ENCODE measurements around the gene VAV2.
"Not testable (repeated sequence)": the region's sequence is repeated elsewhere in the genome, so short reads cannot be mapped to it uniquely, and the experiment has no call there.

Gene VAV2

GRCh38 chr9:133778336-133779013 lies 213.6 kb downstream of the VAV2 start:
- no peak for DNase-seq

GRCh38 chr9:133777871-133778270 lies 214.3 kb downstream of the VAV2 start:
- no peak for DNase-seq

GRCh38 chr9:133777068-133777791 lies 214.9 kb downstream of the VAV2 start:
- DNase-seq = no peak

DNA sequence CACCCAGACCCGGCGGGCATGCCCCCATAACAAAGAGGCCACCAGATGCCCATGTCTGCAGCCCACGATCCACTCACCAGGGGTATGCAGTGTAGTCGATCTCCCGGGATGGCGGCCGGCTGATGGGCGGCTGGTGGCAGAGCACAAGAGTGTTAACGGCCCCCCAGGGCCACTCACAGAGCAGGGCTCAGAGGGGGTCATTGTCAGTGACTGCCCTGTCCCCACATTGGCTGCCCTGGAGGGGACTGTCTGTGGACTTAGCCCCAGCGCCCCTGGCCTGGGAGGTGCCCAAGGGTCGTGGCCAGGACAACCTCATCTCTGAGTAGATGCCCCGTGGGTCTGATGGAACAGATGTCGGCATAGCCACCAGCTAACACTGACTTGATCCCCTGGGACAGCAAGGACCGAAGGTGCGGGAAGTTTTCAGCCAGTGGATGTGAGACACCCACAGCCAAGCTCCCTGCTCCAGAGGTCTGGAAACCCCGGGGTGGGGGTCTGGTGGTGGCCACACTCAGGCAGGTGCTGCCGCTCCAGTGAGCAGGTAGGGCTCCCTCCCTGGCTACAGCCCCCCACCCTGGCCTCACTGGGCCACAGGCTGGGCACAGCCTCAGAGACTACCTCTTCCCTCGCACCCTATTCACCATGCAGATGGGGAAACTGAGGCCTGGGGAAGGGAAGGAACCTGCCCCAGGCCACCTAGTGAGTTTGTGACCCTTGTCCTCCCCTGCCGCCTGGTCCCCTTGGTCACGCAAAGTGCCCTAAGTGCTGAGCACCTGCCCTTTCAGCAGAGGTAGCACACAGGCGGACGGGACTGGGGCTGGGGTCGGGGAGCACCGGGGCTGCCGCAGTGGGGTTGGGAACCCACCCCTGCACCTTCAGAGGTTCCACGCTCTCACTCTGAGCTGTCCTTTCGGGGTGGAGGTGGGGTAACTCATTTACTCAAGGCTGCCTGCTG lies 215.9 kb downstream of the VAV2 start:
- DNase-seq = no peak

DNA sequence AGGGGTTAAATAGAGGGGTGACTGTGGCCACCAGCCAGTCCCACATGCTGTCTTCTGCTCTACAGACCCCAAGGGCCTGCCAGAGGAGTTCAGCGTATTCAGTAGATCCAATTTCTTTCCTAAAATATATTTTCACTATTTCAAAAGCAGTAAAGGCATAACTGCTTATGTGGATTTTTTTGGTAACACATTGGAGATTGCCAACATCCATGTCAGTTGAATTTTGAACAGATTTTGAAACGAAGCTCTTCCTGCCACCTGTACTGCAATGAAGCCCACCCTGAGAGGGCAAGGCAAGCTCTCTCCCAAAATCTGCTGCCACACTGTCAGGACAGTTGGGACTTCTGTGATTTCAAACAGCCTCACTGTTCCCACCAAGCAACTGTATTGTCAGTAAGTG lies 216.8 kb downstream of the VAV2 start:
- DNase-seq = no peak

DNA sequence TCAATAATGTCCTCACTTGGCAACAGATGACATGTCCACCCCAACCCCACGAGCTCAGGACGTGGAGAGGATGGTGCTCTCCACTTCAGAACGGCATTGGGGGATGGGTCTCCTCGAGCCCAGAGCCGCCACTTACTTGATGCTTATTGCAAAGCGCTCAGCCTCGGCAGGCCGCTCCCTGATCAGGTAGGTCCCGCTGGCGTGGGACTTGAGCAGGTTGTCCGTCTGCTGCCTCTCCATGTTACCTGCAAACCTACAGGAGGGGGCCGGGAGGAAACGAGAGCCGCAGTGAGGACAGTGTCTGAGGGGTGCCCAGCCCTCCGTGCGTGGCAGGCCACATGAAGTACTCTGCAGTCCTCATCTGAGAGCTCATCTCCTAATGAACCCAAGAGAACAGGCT lies 217.3 kb downstream of the VAV2 start:
- DNase-seq = no peak

- no peak for DNase-seq
These were observed 218.1 kb downstream of the VAV2 start for GRCh38 chr9:133773889-133774655.

DNA sequence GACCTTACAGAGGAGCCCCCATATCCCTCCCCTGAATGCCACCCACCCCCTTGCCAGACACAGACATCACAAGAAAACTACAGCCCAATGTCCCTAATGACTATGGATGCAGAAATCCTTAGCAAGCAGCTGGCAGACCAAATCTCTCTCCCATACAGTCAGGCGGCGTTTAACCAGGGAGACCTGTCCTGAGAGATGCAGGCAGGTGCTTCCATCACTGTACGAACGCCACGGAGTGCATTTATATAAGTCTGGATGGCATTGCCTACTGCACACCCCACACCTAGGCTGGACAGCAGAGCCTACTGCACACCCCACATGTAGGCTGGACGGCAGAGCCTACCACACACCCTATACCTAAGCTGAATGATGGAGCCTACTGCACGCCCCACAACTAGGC lies 219.5 kb downstream of the VAV2 start:
- DNase-seq = no peak

DNA sequence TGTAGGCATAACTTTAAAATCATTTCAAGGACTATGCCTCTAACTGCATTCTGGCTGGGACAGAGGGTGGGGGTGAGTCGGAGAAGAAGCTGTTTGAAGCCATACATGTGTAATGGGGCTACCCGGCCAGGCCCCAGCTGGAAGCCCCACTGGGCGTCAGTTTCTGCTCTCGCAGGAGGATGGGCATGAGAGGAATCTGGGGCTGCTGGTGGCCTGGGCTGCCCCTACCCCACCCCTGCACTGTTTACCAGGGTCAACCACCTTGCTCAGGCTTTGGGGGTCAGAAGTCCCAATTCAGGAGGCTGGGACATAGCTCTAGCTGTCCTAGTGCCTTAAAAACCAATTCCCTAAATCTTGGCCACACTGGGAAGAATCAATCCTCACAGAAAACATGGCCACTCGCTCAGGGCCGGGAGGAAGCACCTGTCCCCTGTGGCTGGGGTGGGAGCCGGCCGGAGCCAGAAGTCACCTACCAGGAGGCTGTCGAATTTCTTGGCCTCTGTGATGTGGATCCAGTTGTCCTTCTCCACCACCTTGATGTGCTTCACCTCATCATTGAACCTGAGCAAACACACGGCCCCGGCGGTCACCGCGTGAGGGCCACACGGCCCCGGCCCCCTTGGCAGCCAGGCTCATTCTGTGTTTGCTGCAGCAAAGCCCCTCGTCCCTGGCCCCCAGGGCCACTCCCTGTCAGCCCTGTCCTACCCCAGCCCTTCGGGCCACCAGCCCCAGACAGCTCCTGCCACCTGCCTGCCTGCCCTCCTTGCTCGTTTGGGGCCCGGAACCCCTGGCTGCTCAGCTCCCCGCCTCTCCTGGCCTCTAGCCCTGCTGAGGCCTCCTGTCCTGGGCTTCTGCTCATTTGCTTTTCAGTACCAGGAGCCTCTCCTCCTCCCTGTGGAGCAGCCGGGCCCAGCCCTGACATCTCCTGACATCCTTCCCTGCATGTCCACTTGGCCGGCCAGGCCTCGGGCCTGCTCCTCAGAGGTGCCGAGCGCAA lies 220.3 kb downstream of the VAV2 start:
- DNase-seq = no peak

GRCh38 chr9:133770076-133770777 lies 221.9 kb downstream of the VAV2 start:
- no peak for DNase-seq

DNA sequence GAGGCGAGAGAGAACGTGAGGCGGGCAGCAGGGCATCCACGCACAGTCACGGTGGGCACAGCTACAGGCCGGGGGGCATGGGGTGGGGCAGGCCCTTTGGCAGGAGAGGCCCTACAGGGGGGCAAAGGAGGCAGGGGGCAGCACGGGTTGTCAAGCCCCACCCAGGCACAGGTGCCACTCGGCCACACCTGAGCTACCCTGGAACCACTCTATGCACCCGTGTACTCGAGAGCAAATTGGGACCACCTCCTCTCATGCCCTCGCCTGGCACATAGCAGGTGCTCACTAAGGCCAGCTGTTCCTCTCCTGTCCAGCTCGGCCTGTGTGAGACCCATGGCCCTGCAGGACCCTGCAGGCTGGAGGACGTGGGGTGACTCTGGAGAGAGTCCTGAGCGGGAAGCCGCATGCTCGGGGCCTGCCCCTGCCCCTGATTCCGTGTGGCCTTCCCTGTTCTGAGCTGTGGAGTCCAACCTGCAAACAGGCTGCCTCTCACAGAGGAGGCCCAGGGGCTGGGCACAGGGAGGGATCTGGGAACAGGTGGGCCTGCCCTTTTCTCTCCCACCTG lies 222.5 kb downstream of the VAV2 start:
- no peak for DNase-seq

DNA sequence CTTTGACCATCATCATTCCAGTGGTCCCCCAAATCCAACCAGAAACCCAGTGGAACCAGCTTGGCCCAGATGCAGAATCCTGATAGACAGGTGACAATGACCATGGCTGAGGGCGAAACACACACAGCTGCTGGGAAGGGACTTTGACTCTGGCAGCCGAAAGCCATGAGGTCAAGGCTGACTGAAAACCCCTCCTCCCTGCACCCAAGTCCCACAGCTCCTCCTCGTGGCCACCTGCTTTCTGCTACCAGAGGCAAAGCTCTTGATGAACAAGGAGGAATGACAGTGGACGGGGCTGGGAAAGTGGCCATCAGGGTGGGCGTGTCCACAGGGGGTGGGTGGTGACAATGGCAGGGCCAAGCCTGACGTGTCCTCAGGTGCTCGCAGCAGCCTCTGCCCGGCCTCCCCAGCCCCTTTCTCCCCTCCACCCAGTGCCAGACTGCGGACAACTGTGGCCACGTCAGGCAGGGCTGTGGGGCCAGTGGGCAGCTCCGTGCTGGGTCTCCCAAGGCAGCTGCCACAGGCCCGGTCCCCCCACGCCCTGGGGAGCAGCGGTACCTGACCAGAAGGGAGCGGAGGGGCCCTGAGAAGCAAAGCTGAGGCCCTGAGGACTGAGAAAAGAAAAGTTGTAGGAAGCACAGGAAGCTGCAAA lies 223.1 kb downstream of the VAV2 start:
- DNase-seq = no peak

- no peak for DNase-seq
These were observed 223.7 kb downstream of the VAV2 start for GRCh38 chr9:133768371-133768858.

GRCh38 chr9:133767625-133768024 lies 224.5 kb downstream of the VAV2 start:
- no peak for DNase-seq

GRCh38 chr9:133767008-133767407 lies 225.1 kb downstream of the VAV2 start:
- no peak for DNase-seq

- not testable (repeated sequence) for DNase-seq
These were observed 225.9 kb downstream of the VAV2 start for GRCh38 chr9:133766234-133766633.

GRCh38 chr9:133763272-133764183 lies 228.6 kb downstream of the VAV2 start:
- DNase-seq = no peak

- DNase-seq = no peak
These were observed 229.4 kb downstream of the VAV2 start for GRCh38 chr9:133762488-133763271.
